Osteoblast (primary cell): ENCODE data around the gene HOTAIR. TPM values are rescaled to one million over a fixed set of nuclear protein-coding genes. Genes with fewer than 3 reads are reported as not detected.
A peak's percentile ranks its signal among the peaks of the same experiment; 100 is the strongest.

Experiments used
- DNase-seq: peaks from one replicate; pipeline ENCODE4 v3.0.0; 2011; ENCODE audit warnings: low spot score, mixed read lengths; ENCODE audit not compliant: insufficient read length; ENCODE audit errors: missing footprints
- H2AFZ ChIP-seq: 2 replicates; pipeline ENCODE4 v1.6.0; 2011; ENCODE audit warnings: mild to moderate bottlenecking, low read length
- H3K27ac ChIP-seq: 2 replicates; pipeline ENCODE4 v1.5.1; 2011; ENCODE audit warnings: mild to moderate bottlenecking, low read depth, low read length, moderate library complexity
- H3K27me3 ChIP-seq: 2 replicates; pipeline ENCODE4 v1.6.0; 2012; ENCODE audit warnings: mild to moderate bottlenecking, control low read depth, inconsistent platforms, low read length, moderate library complexity; ENCODE audit not compliant: insufficient read depth
- H3K36me3 ChIP-seq: 2 replicates; pipeline ENCODE4 v1.5.1; 2011; ENCODE audit warnings: mild to moderate bottlenecking, low read length, control low read depth, moderate library complexity; ENCODE audit not compliant: insufficient read depth
- H3K4me1 ChIP-seq: 2 replicates; pipeline ENCODE4 v1.5.1; 2011; ENCODE audit warnings: mild to moderate bottlenecking, low read length, control low read depth, moderate library complexity; ENCODE audit not compliant: insufficient read depth
- H3K4me2 ChIP-seq: 2 replicates; pipeline ENCODE4 v1.6.0; 2011; ENCODE audit warnings: mild to moderate bottlenecking, low read length; ENCODE audit not compliant: insufficient read depth
- H3K4me3 ChIP-seq: fragments of 200-600 bp; sonication (generic); 3 replicates; pipeline ENCODE4 v1.5.1; 2012; ENCODE audit warnings: mild to moderate bottlenecking, low read length, inconsistent platforms; ENCODE audit not compliant: insufficient read depth
- H3K79me2 ChIP-seq: 2 replicates; pipeline ENCODE4 v1.6.0; 2012; ENCODE audit warnings: mild to moderate bottlenecking, low read length, control low read depth, inconsistent platforms; ENCODE audit not compliant: insufficient read depth
- H3K9me3 ChIP-seq: 2 replicates; pipeline ENCODE4 v1.5.1; 2011; ENCODE audit warnings: low read depth, low read length, control low read depth
- H4K20me1 ChIP-seq: 2 replicates; pipeline ENCODE4 v1.6.0; 2012; ENCODE audit warnings: mild to moderate bottlenecking, low read length, control low read depth; ENCODE audit not compliant: insufficient read depth
- total RNA-seq: library from RNA; depleted of rRNA; stranded (reverse); fragments of >200 nt; gene quantifications from 2 replicates; pipeline ENCODE4 v1.2.3, GENCODE V29; 2012
- TF ChIP-seq, protein P1 (sequence below): IDR thresholded peaks from 2 replicates; pipeline ENCODE4 v1.5.1; 2011; ENCODE audit warnings: mild to moderate bottlenecking, low read depth, low read length, moderate library complexity; ENCODE audit errors: extremely low read depth

HOTAIR gene
- total RNA-seq, 1 donor: 0.72 TPM

DNA sequence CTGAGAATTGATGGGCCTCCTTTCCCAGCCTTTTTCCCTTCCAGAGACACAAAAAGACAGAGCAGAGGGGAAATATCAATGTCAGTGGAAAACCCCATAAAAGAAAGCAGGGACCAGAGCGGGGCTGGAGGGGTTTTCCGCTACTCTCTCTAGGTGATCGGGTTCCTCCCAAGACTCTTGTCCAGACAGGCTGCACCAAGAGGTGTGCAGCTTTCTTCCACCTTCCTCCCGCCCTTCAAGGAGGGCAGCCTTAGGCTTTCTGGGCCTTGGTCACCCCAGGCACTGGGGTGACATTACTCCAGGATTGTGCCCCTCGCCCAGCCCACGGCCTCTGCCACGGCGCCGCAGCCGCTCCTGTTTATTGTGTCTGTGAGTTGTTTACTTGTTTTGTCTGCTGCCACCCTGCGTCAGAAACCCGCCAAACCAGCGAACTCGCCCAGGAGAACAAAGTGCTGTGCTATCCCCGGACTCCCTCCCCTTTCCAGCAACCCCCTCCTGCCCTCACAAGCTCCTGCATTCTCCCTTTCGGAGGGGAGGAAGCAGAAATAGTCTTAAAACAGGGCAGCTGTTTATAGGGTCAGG, 46.8 kb upstream of the HOTAIR start:
- Histone ChIP-seq H3K79me2 (peaks cover 91% of the 10 kb centered on the region), H3K27ac (peak overlapping the region; percentile 90), H2AFZ (no peak overlapping the region), H3K27me3 (no peaks in the 10 kb centered on the region), H3K4me3 (peak overlapping the region; percentile 94), H3K4me1 (peaks cover 69% of the 10 kb centered on the region), H3K36me3 (no peaks in the 10 kb centered on the region), H3K9me3 (no peaks in the 10 kb centered on the region), H4K20me1 (peaks cover 48% of the 10 kb centered on the region), H3K4me2 (peak overlapping the region; percentile 94)
- DNase-seq: no peak
- TF ChIP-seq, protein P1, sequence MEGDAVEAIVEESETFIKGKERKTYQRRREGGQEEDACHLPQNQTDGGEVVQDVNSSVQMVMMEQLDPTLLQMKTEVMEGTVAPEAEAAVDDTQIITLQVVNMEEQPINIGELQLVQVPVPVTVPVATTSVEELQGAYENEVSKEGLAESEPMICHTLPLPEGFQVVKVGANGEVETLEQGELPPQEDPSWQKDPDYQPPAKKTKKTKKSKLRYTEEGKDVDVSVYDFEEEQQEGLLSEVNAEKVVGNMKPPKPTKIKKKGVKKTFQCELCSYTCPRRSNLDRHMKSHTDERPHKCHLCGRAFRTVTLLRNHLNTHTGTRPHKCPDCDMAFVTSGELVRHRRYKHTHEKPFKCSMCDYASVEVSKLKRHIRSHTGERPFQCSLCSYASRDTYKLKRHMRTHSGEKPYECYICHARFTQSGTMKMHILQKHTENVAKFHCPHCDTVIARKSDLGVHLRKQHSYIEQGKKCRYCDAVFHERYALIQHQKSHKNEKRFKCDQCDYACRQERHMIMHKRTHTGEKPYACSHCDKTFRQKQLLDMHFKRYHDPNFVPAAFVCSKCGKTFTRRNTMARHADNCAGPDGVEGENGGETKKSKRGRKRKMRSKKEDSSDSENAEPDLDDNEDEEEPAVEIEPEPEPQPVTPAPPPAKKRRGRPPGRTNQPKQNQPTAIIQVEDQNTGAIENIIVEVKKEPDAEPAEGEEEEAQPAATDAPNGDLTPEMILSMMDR: peak; percentile 12

DNA sequence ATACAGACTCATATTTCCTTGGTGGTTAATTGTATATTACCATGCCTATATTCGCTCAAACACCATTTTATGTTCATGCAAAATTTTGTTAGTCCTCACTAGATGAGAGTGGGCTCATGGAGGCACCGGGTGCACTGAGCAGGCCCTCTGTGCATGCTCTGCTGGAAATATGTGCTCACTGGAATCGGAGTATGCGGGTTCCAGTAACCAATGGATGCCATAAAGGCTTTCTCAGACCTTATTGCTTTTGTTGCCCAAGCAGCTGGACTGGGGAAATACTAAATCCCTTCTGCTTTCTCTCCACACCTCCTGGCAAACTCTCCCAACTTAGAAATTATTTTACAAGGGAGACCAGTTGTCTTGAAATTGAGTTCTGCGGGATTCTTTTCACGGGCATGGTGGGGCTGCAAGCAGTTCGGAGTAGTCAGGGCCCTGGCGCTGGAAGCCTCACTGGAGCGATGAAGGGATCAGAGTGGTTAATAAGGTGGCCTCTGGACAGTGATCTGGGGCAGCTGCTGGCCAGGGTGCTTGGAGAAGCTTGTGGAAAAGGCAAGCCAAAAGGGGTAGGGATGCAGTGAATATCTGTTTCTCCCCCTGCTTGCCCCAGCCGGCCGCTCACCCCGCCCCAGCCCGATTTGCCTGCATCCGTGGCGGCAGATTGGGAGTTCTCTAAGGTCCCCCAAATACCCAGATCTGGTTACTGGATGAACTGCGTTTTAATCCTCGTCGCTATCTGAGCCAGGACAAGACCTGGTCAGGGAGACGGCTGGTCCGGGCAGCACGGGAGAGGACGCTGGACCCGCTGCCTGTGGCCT, 46.0 kb upstream of the HOTAIR start:
- Histone ChIP-seq H3K27ac (peak overlapping the region; percentile 90), H3K27me3 (no peaks in the 10 kb centered on the region), H3K4me1 (peaks cover 68% of the 10 kb centered on the region), H3K4me3 (peak overlapping the region; percentile 94), H2AFZ (no peak overlapping the region), H3K36me3 (no peaks in the 10 kb centered on the region), H4K20me1 (peaks cover 43% of the 10 kb centered on the region), H3K9me3 (no peaks in the 10 kb centered on the region), H3K4me2 (peak overlapping the region; percentile 94), H3K79me2 (peaks cover 90% of the 10 kb centered on the region)
- TF ChIP-seq, protein P1: no peak
- DNase-seq: no peak

DNA sequence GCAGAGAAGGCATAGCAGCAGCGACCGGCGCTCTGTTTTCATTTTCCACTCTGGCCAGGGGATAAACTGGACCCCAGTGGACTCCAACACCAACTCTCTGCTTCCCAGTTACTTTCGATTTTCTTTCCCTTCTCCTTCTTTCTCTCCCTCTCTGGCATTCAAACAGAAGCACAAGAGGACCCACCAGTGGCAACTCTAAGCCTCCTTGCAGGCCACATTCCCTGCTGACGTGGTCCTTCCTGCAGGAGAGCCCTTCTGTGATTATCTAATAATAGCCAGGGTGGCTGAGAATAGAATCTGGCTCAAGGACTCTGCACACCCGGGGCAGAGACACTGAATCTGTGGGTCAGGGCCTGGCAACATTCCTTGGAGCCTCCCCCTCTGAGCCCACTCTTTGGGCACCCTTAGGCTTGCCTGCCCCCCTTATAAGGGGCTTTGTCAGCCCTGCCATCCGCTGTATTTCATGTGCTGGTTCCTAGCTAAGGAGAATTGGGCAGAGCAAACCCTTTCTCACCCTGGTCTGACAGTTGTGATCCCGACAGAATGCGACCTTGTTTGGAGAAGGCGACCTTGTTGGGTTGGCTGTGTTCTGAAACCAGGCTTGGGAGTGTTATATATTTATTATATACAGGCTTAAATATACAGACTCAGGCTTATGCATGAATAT, 45.3 kb upstream of the HOTAIR start:
- H3K4me1 ChIP-seq: peaks cover 62% of the 10 kb centered on the region
- H4K20me1 ChIP-seq: peaks cover 38% of the 10 kb centered on the region
- H3K4me2 ChIP-seq: peak overlapping the region; percentile 94
- peak overlapping the region; percentile 90 for H3K27ac ChIP-seq
- no peaks in the 10 kb centered on the region for H3K9me3 ChIP-seq
- H3K79me2 ChIP-seq: peaks cover 90% of the 10 kb centered on the region
- no peaks in the 10 kb centered on the region for H3K27me3 ChIP-seq
- DNase-seq: no peak
- no peaks in the 10 kb centered on the region for H3K36me3 ChIP-seq
- peak overlapping the region; percentile 35 for H2AFZ ChIP-seq
- peak overlapping the region; percentile 94 for H3K4me3 ChIP-seq
- TF ChIP-seq, protein P1: no peak
